ENCODE results near the gene APBA2.

APBA2 gene

DNA sequence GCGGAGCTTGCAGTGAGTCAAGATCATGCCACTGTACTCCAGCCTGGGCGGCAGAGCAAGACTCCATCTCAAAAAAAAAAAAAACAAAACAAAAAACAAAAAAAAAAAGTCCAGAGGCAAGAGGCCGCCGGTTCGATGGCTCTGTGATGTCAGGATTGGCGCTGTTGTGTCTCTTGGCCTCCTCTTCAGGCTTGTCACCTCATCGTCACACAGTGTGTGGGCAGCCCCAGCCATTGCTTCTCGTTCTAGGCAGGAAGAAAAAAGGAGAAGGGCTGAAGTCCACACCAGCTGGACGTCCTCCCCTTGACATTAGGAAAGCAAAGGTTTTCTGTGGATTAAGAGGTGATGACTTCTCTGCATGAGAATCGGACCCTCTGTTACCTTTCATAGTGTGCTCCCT is 192.8 kb downstream of the APBA2 start:
- H3K4me1 ChIP-seq (ENCODE audit: low read length) = no peaks in the 10 kb centered on the region
- H3K27me3 ChIP-seq (ENCODE audit: low read depth, low read length) = no peaks in the 10 kb centered on the region
- no peaks in the 10 kb centered on the region for H3K36me3 ChIP-seq (replicated peaks; ENCODE audit: low read depth, low read length)
- TF ChIP-seq, protein P1, sequence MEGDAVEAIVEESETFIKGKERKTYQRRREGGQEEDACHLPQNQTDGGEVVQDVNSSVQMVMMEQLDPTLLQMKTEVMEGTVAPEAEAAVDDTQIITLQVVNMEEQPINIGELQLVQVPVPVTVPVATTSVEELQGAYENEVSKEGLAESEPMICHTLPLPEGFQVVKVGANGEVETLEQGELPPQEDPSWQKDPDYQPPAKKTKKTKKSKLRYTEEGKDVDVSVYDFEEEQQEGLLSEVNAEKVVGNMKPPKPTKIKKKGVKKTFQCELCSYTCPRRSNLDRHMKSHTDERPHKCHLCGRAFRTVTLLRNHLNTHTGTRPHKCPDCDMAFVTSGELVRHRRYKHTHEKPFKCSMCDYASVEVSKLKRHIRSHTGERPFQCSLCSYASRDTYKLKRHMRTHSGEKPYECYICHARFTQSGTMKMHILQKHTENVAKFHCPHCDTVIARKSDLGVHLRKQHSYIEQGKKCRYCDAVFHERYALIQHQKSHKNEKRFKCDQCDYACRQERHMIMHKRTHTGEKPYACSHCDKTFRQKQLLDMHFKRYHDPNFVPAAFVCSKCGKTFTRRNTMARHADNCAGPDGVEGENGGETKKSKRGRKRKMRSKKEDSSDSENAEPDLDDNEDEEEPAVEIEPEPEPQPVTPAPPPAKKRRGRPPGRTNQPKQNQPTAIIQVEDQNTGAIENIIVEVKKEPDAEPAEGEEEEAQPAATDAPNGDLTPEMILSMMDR (IDR thresholded peaks at IDR 0.05; ENCODE audit: low read depth, low read length) = no peak
- TF ChIP-seq EZH2phosphoT487 (IDR thresholded peaks at IDR 0.05; ENCODE audit: low read depth) = no peak
- no peak overlapping the region for H2AFZ ChIP-seq (ENCODE audit: low read depth, low read length)
- H3K79me2 ChIP-seq (ENCODE audit: low read length) = no peaks in the 10 kb centered on the region
- H3K4me3 ChIP-seq (ENCODE audit: low read length) = no peak overlapping the region
- no peak overlapping the region for H3K4me2 ChIP-seq (ENCODE audit: low read length)
- H3K9ac ChIP-seq (ENCODE audit: low read length) = no peak overlapping the region
- no peak overlapping the region for H3K27ac ChIP-seq (ENCODE audit: low read length)
- no peaks in the 10 kb centered on the region for H3K9me3 ChIP-seq (ENCODE audit: insufficient read depth, low read length)
- no peaks in the 10 kb centered on the region for H4K20me1 ChIP-seq (ENCODE audit: insufficient read depth, low read length)

DNA sequence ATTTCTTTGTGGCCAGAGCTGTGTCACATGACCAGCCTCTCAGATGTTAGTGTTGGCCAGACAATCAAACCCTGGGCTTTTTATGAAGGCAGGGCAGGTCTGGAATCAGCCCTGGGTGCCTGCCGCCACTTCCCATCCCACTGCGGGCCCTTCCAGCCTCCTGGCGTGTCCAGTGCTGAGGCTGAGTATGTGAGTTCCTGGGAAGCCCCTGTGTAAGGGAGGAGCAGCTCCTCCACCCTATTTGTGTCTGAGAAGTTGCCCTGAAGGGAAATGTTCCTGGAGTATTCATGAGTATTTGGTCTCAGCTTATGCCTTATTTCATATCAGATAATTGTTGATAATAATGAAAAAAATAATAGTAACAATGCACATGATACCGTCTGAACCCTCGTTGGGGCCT is 193.7 kb downstream of the APBA2 start:
- H3K27ac ChIP-seq (ENCODE audit: low read length) = no peak overlapping the region
- H3K79me2 ChIP-seq (ENCODE audit: low read length) = no peaks in the 10 kb centered on the region
- no peaks in the 10 kb centered on the region for H3K36me3 ChIP-seq (replicated peaks; ENCODE audit: low read depth, low read length)
- H2AFZ ChIP-seq (ENCODE audit: low read depth, low read length) = no peak overlapping the region
- no peak overlapping the region for H3K9ac ChIP-seq (ENCODE audit: low read length)
- peaks cover 1% of the 10 kb centered on the region; the same call in 1 of the 2 replicates for H3K27me3 ChIP-seq (ENCODE audit: low read depth, low read length)
- H3K4me2 ChIP-seq (ENCODE audit: low read length) = no peak overlapping the region
- no peaks in the 10 kb centered on the region for H4K20me1 ChIP-seq (ENCODE audit: insufficient read depth, low read length)
- no peak overlapping the region for H3K4me3 ChIP-seq (ENCODE audit: low read length)
- H3K4me1 ChIP-seq (ENCODE audit: low read length) = no peaks in the 10 kb centered on the region
- H3K9me3 ChIP-seq (ENCODE audit: insufficient read depth, low read length) = no peaks in the 10 kb centered on the region
- TF ChIP-seq, protein P1 (IDR thresholded peaks at IDR 0.05; ENCODE audit: low read depth, low read length) = no peak
- TF ChIP-seq EZH2phosphoT487 (IDR thresholded peaks at IDR 0.05; ENCODE audit: low read depth) = no peak

DNA sequence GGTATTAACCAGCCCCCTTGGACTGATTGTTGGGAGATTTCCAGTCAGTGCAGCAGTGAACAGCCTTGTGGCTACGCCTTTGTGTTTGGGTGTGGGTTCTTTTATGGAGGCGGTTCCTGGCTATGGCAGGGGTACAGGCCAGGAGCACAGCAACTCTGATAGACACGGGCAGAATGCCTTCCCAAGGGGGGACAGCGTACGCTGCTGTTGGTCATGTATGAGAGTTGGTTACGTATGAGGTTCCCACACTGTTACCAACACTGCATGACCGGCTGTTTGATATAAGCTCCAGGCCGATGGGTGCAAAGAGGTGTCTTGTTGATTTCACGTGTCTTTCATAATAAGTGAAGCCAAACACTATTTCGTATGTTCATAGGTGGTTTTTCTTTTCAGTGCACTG is 196.0 kb downstream of the APBA2 start:
- H3K4me1 ChIP-seq (ENCODE audit: low read length) = no peaks in the 10 kb centered on the region
- H4K20me1 ChIP-seq (ENCODE audit: insufficient read depth, low read length) = no peaks in the 10 kb centered on the region
- H3K36me3 ChIP-seq (replicated peaks; ENCODE audit: low read depth, low read length) = no peaks in the 10 kb centered on the region
- H3K79me2 ChIP-seq (ENCODE audit: low read length) = no peaks in the 10 kb centered on the region
- no peak overlapping the region for H3K4me3 ChIP-seq (ENCODE audit: low read length)
- peaks cover 4% of the 10 kb centered on the region; the same call in 1 of the 2 replicates for H3K27me3 ChIP-seq (ENCODE audit: low read depth, low read length)
- no peak overlapping the region for H2AFZ ChIP-seq (ENCODE audit: low read depth, low read length)
- H3K9ac ChIP-seq (ENCODE audit: low read length) = no peak overlapping the region
- H3K9me3 ChIP-seq (ENCODE audit: insufficient read depth, low read length) = no peaks in the 10 kb centered on the region
- no peak for TF ChIP-seq EZH2phosphoT487 (IDR thresholded peaks at IDR 0.05; ENCODE audit: low read depth)
- TF ChIP-seq, protein P1 (IDR thresholded peaks at IDR 0.05; ENCODE audit: low read depth, low read length) = no peak
- no peak overlapping the region for H3K27ac ChIP-seq (ENCODE audit: low read length)
- H3K4me2 ChIP-seq (ENCODE audit: low read length) = no peak overlapping the region

DNA sequence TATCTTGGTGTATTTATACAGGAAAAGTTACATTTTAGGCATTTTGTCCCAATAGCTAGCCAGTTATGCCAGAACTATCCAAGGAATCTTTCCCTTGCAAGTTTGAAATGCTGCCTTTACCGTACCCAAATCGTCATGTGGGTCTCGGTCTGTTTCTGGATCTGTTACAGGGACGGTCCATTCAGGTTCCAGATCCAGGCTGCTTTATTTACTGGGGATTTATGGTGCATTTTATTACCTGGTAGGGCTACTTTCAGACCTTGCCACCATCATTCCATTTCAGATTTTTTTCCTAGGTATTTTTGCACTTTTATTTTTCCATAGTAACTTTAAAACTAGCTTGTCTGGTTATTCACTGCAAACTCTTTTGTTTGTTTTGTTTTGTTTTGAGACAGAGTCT is 197.4 kb downstream of the APBA2 start:
- Histone ChIP-seq H3K27ac (ENCODE audit: low read length) (no peak overlapping the region), H3K36me3 (replicated peaks; ENCODE audit: low read depth, low read length) (no peaks in the 10 kb centered on the region), H4K20me1 (ENCODE audit: insufficient read depth, low read length) (no peaks in the 10 kb centered on the region), H3K9ac (ENCODE audit: low read length) (no peak overlapping the region), H3K4me2 (ENCODE audit: low read length) (no peak overlapping the region), H2AFZ (ENCODE audit: low read depth, low read length) (no peak overlapping the region), H3K4me1 (ENCODE audit: low read length) (no peaks in the 10 kb centered on the region), H3K79me2 (ENCODE audit: low read length) (no peaks in the 10 kb centered on the region), H3K4me3 (ENCODE audit: low read length) (no peak overlapping the region), H3K9me3 (ENCODE audit: insufficient read depth, low read length) (no peaks in the 10 kb centered on the region), H3K27me3 (ENCODE audit: low read depth, low read length) (peaks cover 4% of the 10 kb centered on the region; the same call in 1 of the 2 replicates)
- TF ChIP-seq, protein P1 (IDR thresholded peaks at IDR 0.05; ENCODE audit: low read depth, low read length) = no peak
- no peak for TF ChIP-seq EZH2phosphoT487 (IDR thresholded peaks at IDR 0.05; ENCODE audit: low read depth)
